IMR-90 (cell line): ENCODE results near the gene IL10. TPM values are rescaled to one million over a fixed set of nuclear protein-coding genes. Genes with fewer than 3 reads are reported as not detected.

Source experiments
- microRNA-seq, 2 experiments: library from miRNA; stranded (forward) in 1 of 2; unstranded in 1 of 2; fragments of 10-50 nt in 1 of 2; fragments of <30 nt in 1 of 2; gene quantifications in 1 of 2; microRNA quantifications in 1 of 2; one replicate each; pipeline versions ENCODE3 to v1.1.0; 2013 to 2020; ENCODE audit not compliant: insufficient read depth in 1 of 2, insufficient read length in 1 of 2, unreplicated experiment in 1 of 2
- polyA plus RNA-seq, 3 experiments: library from polyadenylated mRNA; depleted of rRNA; stranded (reverse); fragments of >200 nt; gene quantifications; 2 replicates each; pipeline ENCODE4 v1.2.3, GENCODE V29; 2012; ENCODE audit warnings: low replicate concordance in 1 of 3
- small RNA-seq, 5 experiments: library from RNA; depleted of rRNA; stranded (forward); fragments of <200 nt; gene quantifications; one replicate each; pipeline ENCODE3, GENCODE V24; 2012
- total RNA-seq: library from RNA; depleted of rRNA; stranded (reverse); fragments of >200 nt; gene quantifications from 2 replicates; pipeline ENCODE4 v1.2.3, GENCODE V29; 2012; rRNA removed

IL10 gene
- total and polyA plus RNA-seq, 2 of the 4 experiments (the other 2 are of a cell fraction), result not detected

Small RNAs within 50 kb of the gene (microRNA-seq; reads per million reads assigned to microRNA genes)
- gene RF00019 (ENCODE audit: insufficient read depth, insufficient read length), result not detected

Small RNAs within 50 kb of the gene (small RNA-seq; reads per million reads assigned to genes)
- 0 reads per million in 5 experiments for gene RF00019

Other genes starting within 250 kb of the IL10 start
- 51.7 and 69.4 TPM in 2 replicates for gene EIF2D, start 160.0 kb downstream of the IL10 start, total RNA-seq
- 58.7 and 64.3 TPM in 2 replicates for gene EIF2D, start 160.0 kb downstream of the IL10 start, polyA plus RNA-seq (2012; rRNA removed)
- gene DYRK3, start 137.0 kb downstream of the IL10 start, total RNA-seq, result 21.1 and 22.0 TPM in 2 replicates
- gene DYRK3, start 137.0 kb downstream of the IL10 start, polyA plus RNA-seq (2012; rRNA removed), result 4.6 and 5.5 TPM in 2 replicates
- gene MAPKAPK2, start 87.6 kb downstream of the IL10 start, total RNA-seq, result 50.8 and 56.5 TPM in 2 replicates
- 60.7 and 66.4 TPM in 2 replicates for gene MAPKAPK2, start 87.6 kb downstream of the IL10 start, polyA plus RNA-seq (2012; rRNA removed)
- gene IL19, start 1.7 kb downstream of the IL10 start, total RNA-seq, result not detected in 2 replicates
- not detected in 2 replicates for gene IL19, start 1.7 kb downstream of the IL10 start, polyA plus RNA-seq (2012; rRNA removed)
- not detected in 2 replicates for gene IL20, start 93.1 kb upstream of the IL10 start, total RNA-seq
- not detected in 2 replicates for gene IL20, start 93.1 kb upstream of the IL10 start, polyA plus RNA-seq (2012; rRNA removed)
- under 0.01 and 0.18 TPM in 2 replicates for gene IL24, start 124.9 kb upstream of the IL10 start, total RNA-seq
- 0.12 and 0.22 TPM in 2 replicates for gene IL24, start 124.9 kb upstream of the IL10 start, polyA plus RNA-seq (2012; rRNA removed)
- not detected in 2 replicates for gene FCMR, start 149.4 kb upstream of the IL10 start, total RNA-seq
- 0.09 and 0.29 TPM in 2 replicates for gene FCMR, start 149.4 kb upstream of the IL10 start, polyA plus RNA-seq (2012; rRNA removed)
- not detected in 2 replicates for gene PIGR, start 174.0 kb upstream of the IL10 start, total RNA-seq
- gene PIGR, start 174.0 kb upstream of the IL10 start, polyA plus RNA-seq (2012; rRNA removed), result not detected in 2 replicates
- gene FCAMR, start 198.0 kb upstream of the IL10 start, total RNA-seq, result not detected in 2 replicates
- not detected in 2 replicates for gene FCAMR, start 198.0 kb upstream of the IL10 start, polyA plus RNA-seq (2012; rRNA removed)